GM12878 (cell line): ENCODE measurements around the gene ACTN3. TPM values are rescaled to one million over a fixed set of nuclear protein-coding genes. Genes with fewer than 3 reads are reported as not detected.

Source experiments
- ATAC-seq: fragments of 200-7000 bp; cut with Tn5 transposase; 3 replicates; pipeline ENCODE4 v1.9.1; 2020; ENCODE audit warnings: mild to moderate bottlenecking, moderate library complexity
- BruUV-seq: library from RNA; stranded (reverse); fragments of 400-500 nt; replicated peaks from 2 replicates; lab custom pipeline; 2021; lab: Mats Ljungman, UMichigan
- CTCF ChIA-PET: fragments of 300-600 bp; sonication (Branson Sonifier 250); formaldehyde crosslinking; extraction: SDS; loops from one replicate; lab custom pipeline; 2021; ENCODE audit warnings: inconsistent platforms; lab: Yijun Ruan, JAX
- POLR2A ChIA-PET: fragments of 350-600 bp; formaldehyde crosslinking; extraction: SDS; loops from one replicate; lab custom pipeline; 2021; ENCODE audit warnings: inconsistent platforms; lab: Charles Lee
- RAD21 ChIA-PET: fragments of 300-600 bp; sonication (Branson Sonifier 250); formaldehyde crosslinking; loops from one replicate; lab custom pipeline; 2023; ENCODE audit warnings: antibody characterized with exemption; ENCODE audit not compliant: unreplicated experiment; lab: Charles Lee
- SMC1A ChIA-PET: fragments of 300-600 bp; sonication (Branson Sonifier 250); formaldehyde crosslinking; loops from one replicate; lab custom pipeline; 2023; ENCODE audit not compliant: unreplicated experiment, uncharacterized antibody; lab: Charles Lee
- DNase-seq: peaks from one replicate; pipeline ENCODE4 v3.0.0-alpha.2; 2011; ENCODE audit warnings: low read depth, low spot score
- FAIRE-seq: peaks from 3 replicates; lab custom pipeline; 2011; peaks lifted over from hg19 to GRCh38; lab: Jason Lieb, UNC
- H2AFZ ChIP-seq: 2 replicates; pipeline ENCODE4 v1.6.0; 2011; ENCODE audit warnings: low read depth, low read length, control low read depth; ENCODE audit not compliant: control insufficient read depth
- H3K27ac ChIP-seq: 2 replicates; pipeline ENCODE4 v1.5.1; 2011; ENCODE audit warnings: control low read depth; ENCODE audit not compliant: control insufficient read depth, insufficient read depth
- H3K27me3 ChIP-seq, 2 experiments: replicated peaks in 1 of 2; 2 replicates each; pipeline versions ENCODE4 v1.6.0 to v1.6.1; 2011; ENCODE audit warnings: low read length in 1 of 2; ENCODE audit not compliant: control insufficient read depth in 2 of 2, insufficient read depth in 2 of 2
- H3K36me3 ChIP-seq, 2 experiments: 2 replicates each; pipeline ENCODE4 v1.5.1; 2011; ENCODE audit warnings: low read length in 1 of 2; ENCODE audit not compliant: control insufficient read depth in 2 of 2, insufficient read depth in 2 of 2
- H3K4me1 ChIP-seq: 2 replicates; pipeline ENCODE4 v1.6.1; 2011; ENCODE audit warnings: mild to moderate bottlenecking, low read length, moderate library complexity, mixed read lengths; ENCODE audit not compliant: control insufficient read depth, insufficient read depth
- H3K4me2 ChIP-seq: 2 replicates; pipeline ENCODE4 v1.6.0; 2011; ENCODE audit warnings: control low read depth; ENCODE audit not compliant: control insufficient read depth, insufficient read depth
- H3K4me3 ChIP-seq: fragments of 200-600 bp; sonication (generic); 2 replicates; pipeline ENCODE4 v1.5.1; 2016
- H3K79me2 ChIP-seq: 2 replicates; pipeline ENCODE4 v1.6.0; 2011; ENCODE audit warnings: low read length; ENCODE audit not compliant: control insufficient read depth, insufficient read depth
- H3K9ac ChIP-seq: 2 replicates; pipeline ENCODE4 v1.8.0; 2011; ENCODE audit warnings: low read length, control low read depth, mixed read lengths; ENCODE audit not compliant: control insufficient read depth, insufficient read depth
- H3K9me3 ChIP-seq: replicated peaks from 3 replicates; pipeline ENCODE4 v1.5.1; 2011; ENCODE audit warnings: mild to moderate bottlenecking, low read length; ENCODE audit not compliant: control insufficient read depth, insufficient read depth
- H4K20me1 ChIP-seq: 2 replicates; pipeline ENCODE4 v1.6.0; 2011; ENCODE audit not compliant: control insufficient read depth, insufficient read depth
- BMI1 ChIP-seq: fragments of 450-650 bp; IDR thresholded peaks from 2 replicates; pipeline ENCODE4 v1.6.1; 2016; ENCODE audit warnings: mild to moderate bottlenecking, moderate library complexity, borderline replicate concordance
- DPF2 ChIP-seq: fragments of 450-650 bp; IDR thresholded peaks from 2 replicates; pipeline ENCODE4 v1.6.1; 2017; ENCODE audit warnings: mild to moderate bottlenecking
- EP300 ChIP-seq, 2 experiments: fragments of 150-350 bp in 1 of 2; IDR thresholded peaks; 2 replicates each; pipeline ENCODE4 v1.6.1; 2011 to 2012; ENCODE audit warnings: low read depth in 2 of 2, low read length in 2 of 2, borderline replicate concordance in 1 of 2, improper control_type of control experiment in 1 of 2, inconsistent platforms in 1 of 2; ENCODE audit not compliant: control insufficient read depth in 1 of 2
- IRF4 ChIP-seq: IDR thresholded peaks from 2 replicates; pipeline ENCODE4 v1.6.1; 2011; ENCODE audit warnings: low read depth, low read length
- JUNB ChIP-seq: IDR thresholded peaks from 2 replicates; pipeline ENCODE4 v1.6.1; 2016; ENCODE audit warnings: antibody characterized with exemption, mild to moderate bottlenecking
- PBX3 ChIP-seq: IDR thresholded peaks from 2 replicates; pipeline ENCODE4 v1.6.1; 2011; ENCODE audit warnings: mild to moderate bottlenecking, low read depth, low read length, moderate library complexity; ENCODE audit not compliant: insufficient replicate concordance
- PML ChIP-seq: IDR thresholded peaks from 2 replicates; pipeline ENCODE4 v1.6.1; 2012; ENCODE audit warnings: low read length, inconsistent platforms
- SPI1 ChIP-seq: IDR thresholded peaks from 2 replicates; pipeline ENCODE4 v1.6.1; 2011; ENCODE audit warnings: low read depth, mild to moderate bottlenecking, low read length, moderate library complexity, borderline replicate concordance; ENCODE audit not compliant: insufficient read depth
- SREBF1 ChIP-seq: IDR thresholded peaks from 2 replicates; pipeline ENCODE4 v1.6.1; 2012; ENCODE audit warnings: mild to moderate bottlenecking, low read length
- SRF ChIP-seq, 2 experiments: IDR thresholded peaks; 2 replicates each; pipeline ENCODE4 v1.6.1; 2011; ENCODE audit warnings: low read depth in 2 of 2, low read length in 2 of 2, mild to moderate bottlenecking in 1 of 2, moderate library complexity in 1 of 2
- WGBS: methylation state at CpG from one replicate; pipeline ENCODE4 v1.1.6; 2016; ENCODE audit warnings: low lambda C conversion rate; ENCODE audit not compliant: insufficient replicate concordance, insufficient coverage; ENCODE audit errors: missing lambda C conversion rate; 5-methylcytosine and 5-hydroxymethylcytosine counted together
- in situ Hi-C: fragments of 300-500 bp; cut with MboI; formaldehyde crosslinking; loops from 9 replicates; pipeline ENCODE4 v1.14.3; 2018; ENCODE audit warnings: mixed read lengths
- intact Hi-C: fragments of 100-400 bp; cut with micrococcal nuclease; formaldehyde crosslinking; loops from one replicate; pipeline ENCODE4 v1.14.2; 2022; ENCODE audit not compliant: unreplicated experiment
- polyA plus RNA-seq, 11 experiments: library from polyadenylated mRNA; depleted of rRNA in 4 of 11; unstranded in 6 of 11; stranded (reverse) in 5 of 11; fragments of >200 nt; fragmentation: Nextera tagmentation in 4 of 11; fragmentation: Illumina TruSeq in 1 of 11; extraction: Ambion mirVana in 4 of 11; extraction: Trizol in 1 of 11; gene quantifications; 1 replicate in 1 of 11; 2 replicates in 10 of 11; pipeline versions ENCODE4 v1.2.1 to v1.2.3, GENCODE V29; 2011 to 2016; ENCODE audit warnings: inconsistent platforms in 2 of 11, missing spikeins in 2 of 11, low read depth in 1 of 11
- total RNA-seq, 4 experiments: library from RNA; depleted of rRNA in 3 of 4; stranded (reverse); fragments of >200 nt in 3 of 4; fragmentation: Illumina TruSeq in 1 of 4; extraction: Trizol in 1 of 4; gene quantifications; 2 replicates each; pipeline versions ENCODE4 v1.2.1 to v1.2.3, GENCODE V29; 2013 to 2021

ACTN3 gene
- total and polyA plus RNA-seq, 10 of the 15 experiments (the other 5 are each of a cell fraction or from before 2014, with no cell fraction given) = 0.06 to 0.67 (median 0.17) TPM; not detected in 3

GRCh38 chr11:66559142-66559865 lies 12.6 kb downstream of the ACTN3 start:
- no peak for DNase-seq
- H3K4me2 ChIP-seq = no peak overlapping the region
- CTCF ChIA-PET = no interaction called here
- no peak overlapping the region for H2AFZ ChIP-seq
- no peaks in the 10 kb centered on the region for H3K9me3 ChIP-seq
- H3K4me1 ChIP-seq = no peaks in the 10 kb centered on the region
- no peak overlapping the region for H3K4me3 ChIP-seq
- H3K27ac ChIP-seq = no peak overlapping the region
- TF ChIP-seq JUNB (no peak), BMI1 (no peak), DPF2 (no peak), SREBF1 (no peak)
- TF ChIP-seq, all 136 proteins: peak for 0
- intact Hi-C loops (no loop called here), in situ Hi-C loops (no loop called here)
- 62% methylated on average over 37 of the region's 50 CpGs for WGBS
- ChIA-PET POLR2A (no interaction called here), SMC1A (interaction anchor here (1.3 kb wide), 1 partner anchor 14 kb away, joined by 3 read pairs; the partner anchor contains the start of gene ZDHHC24), RAD21 (no interaction called here)
- Histone ChIP-seq H3K9ac (no peak overlapping the region), H3K79me2 (no peaks in the 10 kb centered on the region), H3K27me3 (no peaks in the 10 kb centered on the region), H4K20me1 (no peaks in the 10 kb centered on the region), H3K36me3 (no peaks in the 10 kb centered on the region)
- no TSS peak for BruUV-seq
- FAIRE-seq = no peak
- ATAC-seq = no peak

GRCh38 chr11:66559866-66560676 lies 13.4 kb downstream of the ACTN3 start:
- 65% methylated on average over 27 of the region's 27 CpGs for WGBS
- intact Hi-C loops = no loop called here
- ChIA-PET RAD21 (no interaction called here), SMC1A (interaction anchor here (1.3 kb wide), 1 partner anchor 15 kb away, joined by 3 read pairs; the partner anchor contains the start of gene ZDHHC24), POLR2A (no interaction called here), CTCF (interaction anchor here (1.1 kb wide), 1 partner anchor 10 kb away, joined by 3 read pairs; no protein-coding TSS in a partner anchor)
- H2AFZ ChIP-seq = no peak overlapping the region
- H3K27me3 ChIP-seq = no peaks in the 10 kb centered on the region
- H3K9me3 ChIP-seq = no peaks in the 10 kb centered on the region
- ATAC-seq (no peak), FAIRE-seq (no peak), DNase-seq (no peak)
- no peaks in the 10 kb centered on the region for H3K4me1 ChIP-seq
- no peak overlapping the region for H3K9ac ChIP-seq
- H3K36me3 ChIP-seq = no peaks in the 10 kb centered on the region
- H3K4me3 ChIP-seq = no peak overlapping the region
- H3K27ac ChIP-seq = no peak overlapping the region
- BruUV-seq = no TSS peak
- H3K79me2 ChIP-seq = no peaks in the 10 kb centered on the region
- in situ Hi-C loops = no loop called here
- H3K4me2 ChIP-seq = no peak overlapping the region
- no peaks in the 10 kb centered on the region for H4K20me1 ChIP-seq
- TF ChIP-seq PBX3 (no peak), SRF (IDR thresholded peaks at IDR 0.05; ENCODE audit: low read depth in 2 of 2, low read length in 2 of 2) (no peak), IRF4 (no peak), PML (no peak), SPI1 (no peak), EP300 (IDR thresholded peaks at IDR 0.05; ENCODE audit: borderline replicate concordance in 1 of 2, control insufficient read depth in 1 of 2, low read depth in 2 of 2, low read length in 2 of 2) (no peak)
